T-cell (primary cell): Measurements from ENCODE around the gene FBXL5. TPM values are rescaled to one million over a fixed set of nuclear protein-coding genes. Genes with fewer than 3 reads are reported as not detected.

Experiments used
- ATAC-seq, 4 experiments: fragments of 200-7000 bp in 3 of 4; fragments of 150-1000 bp in 1 of 4; cut with Tn5 transposase; replicated peaks in 1 of 4; 1 replicate in 3 of 4; 2 replicates in 1 of 4; pipeline ENCODE4 v1.10.0; 2021; ENCODE audit warnings: moderate library complexity in 3 of 4, mild to moderate bottlenecking in 2 of 4, moderate number of reproducible peaks in 1 of 4
- CTCF ChIA-PET, 2 donors: fragments of 300-600 bp; sonication (Branson Sonifier 250); formaldehyde crosslinking; loops; one replicate each; lab custom pipeline; 2022; ENCODE audit warnings: antibody characterized with exemption in 2 of 2; lab: Charles Lee
- POLR2A ChIA-PET, 2 donors: fragments of 300-600 bp; sonication (Branson Sonifier 250); formaldehyde crosslinking; loops; one replicate each; lab custom pipeline; 2022; ENCODE audit warnings: antibody characterized with exemption in 2 of 2; lab: Charles Lee
- DNase-seq, 35 experiments: peaks; one replicate each; pipeline versions ENCODE4 v3.0.0 to v3.0.0-alpha.2; 2013 to 2023
- H3K27ac ChIP-seq: one replicate; pipeline ENCODE4 v1.5.1; 2013; ENCODE audit warnings: low read length
- H3K27me3 ChIP-seq, 2 experiments: replicated peaks in 1 of 2; 1 replicate in 1 of 2; 2 replicates in 1 of 2; pipeline versions ENCODE4 v1.6.1 to v1.7.0; 2013; ENCODE audit warnings: low read length in 1 of 2, mixed read lengths in 1 of 2; ENCODE audit not compliant: control insufficient read depth in 2 of 2, insufficient read depth in 2 of 2; ENCODE audit errors: extremely low read depth in 1 of 2
- H3K36me3 ChIP-seq, 2 donors: 1 replicate in 1 of 2; 2 replicates in 1 of 2; pipeline versions ENCODE4 v1.6.1 to v1.7.0; 2013; ENCODE audit warnings: low read length in 1 of 2; ENCODE audit not compliant: control insufficient read depth in 2 of 2, insufficient read depth in 1 of 2; ENCODE audit errors: extremely low read depth in 1 of 2
- H3K4me1 ChIP-seq, 2 experiments: 1 replicate in 1 of 2; 2 replicates in 1 of 2; pipeline versions ENCODE4 v1.6.1 to v1.7.0; 2013; ENCODE audit warnings: low read length in 2 of 2, mixed read lengths in 1 of 2; ENCODE audit not compliant: insufficient read depth in 2 of 2, control insufficient read depth in 1 of 2; ENCODE audit errors: extremely low read depth in 1 of 2
- H3K4me3 ChIP-seq, 2 donors: 1 replicate in 1 of 2; 2 replicates in 1 of 2; pipeline versions ENCODE4 v1.5.1 to v1.7.0; 2013; ENCODE audit warnings: mild to moderate bottlenecking in 2 of 2, low read length in 1 of 2, moderate library complexity in 1 of 2; ENCODE audit not compliant: control insufficient read depth in 1 of 2; ENCODE audit errors: extremely low read depth in 1 of 2
- H3K9me3 ChIP-seq: 2 replicates; pipeline ENCODE4 v1.7.0; 2013
- H3K27ac Mint-ChIP-seq, 2 donors: one replicate each; pipeline ENCODE4 v1.8.0; 2020 to 2021; ENCODE audit warnings: mild to moderate bottlenecking in 2 of 2, mixed read lengths in 2 of 2
- H3K27me3 Mint-ChIP-seq, 2 donors: one replicate each; pipeline ENCODE4 v1.8.0; 2021 to 2022; ENCODE audit warnings: mixed read lengths in 2 of 2
- H3K36me3 Mint-ChIP-seq: one replicate; pipeline ENCODE4 v1.8.0; 2021; ENCODE audit warnings: mixed read lengths
- H3K4me1 Mint-ChIP-seq, 3 donors: one replicate each; pipeline ENCODE4 v1.8.0; 2020 to 2022; ENCODE audit warnings: mixed read lengths in 3 of 3, mild to moderate bottlenecking in 1 of 3
- H3K4me3 Mint-ChIP-seq, 3 donors: one replicate each; pipeline ENCODE4 v1.8.0; 2020 to 2022; ENCODE audit warnings: mild to moderate bottlenecking in 3 of 3, mixed read lengths in 3 of 3, moderate library complexity in 3 of 3
- H3K9me3 Mint-ChIP-seq, 3 donors: one replicate each; pipeline ENCODE4 v1.8.0; 2020 to 2022; ENCODE audit warnings: mixed read lengths in 3 of 3
- WGBS: methylation state at CpG from one replicate; pipeline ENCODE4 v1.1.5; 2013; ENCODE audit warnings: missing lambda C conversion rate; ENCODE audit not compliant: insufficient coverage; 5-methylcytosine and 5-hydroxymethylcytosine counted together
- total RNA-seq, 35 experiments: library from RNA in 6 of 35; stranded (reverse) in 6 of 35; fragments of 120-200 nt in 1 of 35; gene quantifications; one replicate each; pipeline versions ENCODE4 v1.2.1 to v1.2.4 and lab custom pipeline; 2013 to 2026

The FBXL5 gene
- total RNA-seq, 5 donors from 2014 or later (not counting 1 experiment from before 2014, with no cell fraction given): 40.2 to 64.6 (median 45.0) TPM

DNA sequence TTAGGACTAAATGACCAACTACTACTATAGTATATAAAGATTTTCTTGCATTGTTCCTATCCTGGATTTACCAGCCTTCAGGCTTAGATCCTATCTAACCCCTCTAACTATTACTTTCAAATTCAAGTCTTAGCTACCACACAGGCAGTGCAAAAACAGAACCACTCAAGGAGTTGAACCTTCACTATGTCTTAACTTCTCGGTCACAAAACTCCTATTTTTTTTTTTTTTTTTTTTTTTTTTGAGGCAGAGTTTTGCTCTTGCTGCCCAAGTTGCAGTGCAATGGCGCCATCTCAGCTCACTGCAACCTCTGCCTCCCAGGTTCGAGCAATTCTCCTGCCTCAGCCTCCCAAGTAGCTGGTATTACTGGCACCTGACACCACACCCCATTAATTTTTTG, 20.2 kb upstream of the FBXL5 start:
- Histone ChIP-seq H3K4me1 (no peaks in the 10 kb centered on the region), H3K27ac (no peak overlapping the region), H3K36me3 (no peaks in the 10 kb centered on the region), H3K4me3 (no peak overlapping the region), H3K9me3 (no peaks in the 10 kb centered on the region), H3K27me3 (no peaks in the 10 kb centered on the region)
- H3K9me3 Mint-ChIP-seq: no peaks in the 10 kb centered on the region
- H3K27me3 Mint-ChIP-seq: no peaks in the 10 kb centered on the region
- no peak for ATAC-seq
- H3K27ac Mint-ChIP-seq: no peak overlapping the region
- WGBS: no CpG with 5 or more reads among the region's 3 CpGs
- POLR2A ChIA-PET: no interaction called here
- H3K4me1 Mint-ChIP-seq: peaks cover 0 to 3% (median 2%) of the 10 kb centered on the region in 3 donors
- no peaks in the 10 kb centered on the region for H3K36me3 Mint-ChIP-seq
- no peak overlapping the region for H3K4me3 Mint-ChIP-seq
- CTCF ChIA-PET: interaction anchor here in 1 of 2 donors (0.7 kb wide), 1 partner anchor 11 kb away, joined by 7 read pairs; no protein-coding TSS in a partner anchor
- no peak for DNase-seq

DNA sequence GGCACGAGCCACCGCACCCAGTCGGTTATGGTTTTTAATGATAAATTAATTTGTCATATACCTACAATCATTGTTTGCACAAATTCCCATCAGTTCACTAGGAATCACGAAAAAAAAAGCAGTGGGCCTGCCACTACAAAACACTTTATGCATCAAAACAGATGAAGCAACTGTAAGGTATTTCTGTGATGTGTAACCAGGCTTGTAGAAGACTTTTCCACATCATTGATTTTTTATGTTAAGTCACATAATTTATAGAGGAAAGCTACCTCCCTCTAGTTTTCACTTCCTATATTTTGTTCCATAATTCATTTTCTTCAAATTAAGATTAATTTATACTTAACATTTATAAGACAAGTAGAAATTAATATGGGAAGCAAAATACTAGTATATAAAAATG, 19.8 kb upstream of the FBXL5 start:
- Histone ChIP-seq H3K4me3 (no peak overlapping the region), H3K36me3 (no peaks in the 10 kb centered on the region), H3K4me1 (no peaks in the 10 kb centered on the region), H3K9me3 (no peaks in the 10 kb centered on the region), H3K27me3 (no peaks in the 10 kb centered on the region), H3K27ac (no peak overlapping the region)
- no peak overlapping the region for H3K4me3 Mint-ChIP-seq
- no peak overlapping the region for H3K27ac Mint-ChIP-seq
- H3K9me3 Mint-ChIP-seq: no peaks in the 10 kb centered on the region
- no peak for DNase-seq
- ChIA-PET POLR2A (no interaction called here), CTCF (no interaction called here)
- peaks cover 0 to 3% (median 0%) of the 10 kb centered on the region in 3 donors for H3K4me1 Mint-ChIP-seq
- no peak for ATAC-seq
- H3K36me3 Mint-ChIP-seq: no peaks in the 10 kb centered on the region
- no peaks in the 10 kb centered on the region for H3K27me3 Mint-ChIP-seq
- no CpG with 5 or more reads among the region's 4 CpGs for whole genome bisulfite sequencing

DNA sequence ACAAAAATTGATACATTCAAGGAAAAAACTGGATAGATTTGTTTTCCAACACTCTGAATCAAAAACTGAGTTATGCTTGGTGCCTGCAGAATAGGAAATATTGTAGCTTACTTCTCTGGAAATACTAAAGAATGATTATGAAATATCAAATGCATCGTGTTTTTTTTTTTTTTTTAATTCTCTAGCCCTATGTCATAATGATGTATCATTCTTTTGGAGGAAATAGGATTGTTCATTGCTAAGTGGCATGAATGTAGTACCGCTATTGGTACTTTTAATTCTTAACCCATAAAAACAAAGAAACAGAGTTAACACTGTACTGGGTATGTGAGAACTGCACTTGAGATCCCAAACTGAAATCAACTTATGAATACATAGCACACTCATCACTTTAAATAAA, 18.9 kb upstream of the FBXL5 start:
- H3K4me3 Mint-ChIP-seq: no peak overlapping the region
- peaks cover 0 to 1% (median 0%) of the 10 kb centered on the region in 3 donors for H3K4me1 Mint-ChIP-seq
- no peaks in the 10 kb centered on the region for H3K27me3 ChIP-seq
- no peak overlapping the region for H3K4me3 ChIP-seq
- WGBS: no CpG with 5 or more reads among the region's 2 CpGs
- H3K27ac ChIP-seq: no peak overlapping the region
- POLR2A ChIA-PET: interaction anchor here (0.5 to 0.6 kb wide), 3 partner anchors 18 to 1370 kb away, joined by 3 to 5 read pairs (median 3); no protein-coding TSS in a partner anchor
- no peaks in the 10 kb centered on the region for H3K9me3 Mint-ChIP-seq
- no peaks in the 10 kb centered on the region for H3K36me3 ChIP-seq
- DNase-seq (no peak), ATAC-seq (no peak)
- H3K27me3 Mint-ChIP-seq: no peaks in the 10 kb centered on the region
- H3K36me3 Mint-ChIP-seq: no peaks in the 10 kb centered on the region
- no peaks in the 10 kb centered on the region for H3K4me1 ChIP-seq
- CTCF ChIA-PET: interaction anchor here in 1 of 2 donors (1.0 kb wide), 1 partner anchor 19 kb away, joined by 3 read pairs; no protein-coding TSS in a partner anchor
- no peaks in the 10 kb centered on the region for H3K9me3 ChIP-seq
- no peak overlapping the region for H3K27ac Mint-ChIP-seq

GRCh38 chr4:15673337-15673736, 18.2 kb upstream of the FBXL5 start:
- ATAC-seq (no peak), DNase-seq (no peak)
- Histone ChIP-seq H3K27ac (no peak overlapping the region), H3K36me3 (no peaks in the 10 kb centered on the region), H3K4me3 (no peak overlapping the region), H3K27me3 (no peaks in the 10 kb centered on the region), H3K4me1 (no peaks in the 10 kb centered on the region), H3K9me3 (no peaks in the 10 kb centered on the region)
- Mint-ChIP-seq H3K27ac (no peak overlapping the region), H3K4me1 (peaks cover 0 to 1% (median 0%) of the 10 kb centered on the region in 3 donors), H3K9me3 (no peaks in the 10 kb centered on the region), H3K36me3 (no peaks in the 10 kb centered on the region), H3K27me3 (no peaks in the 10 kb centered on the region), H3K4me3 (no peak overlapping the region)
- ChIA-PET CTCF (interaction anchor here in 1 of 2 donors (1.0 kb wide), 1 partner anchor 19 kb away, joined by 3 read pairs; no protein-coding TSS in a partner anchor), POLR2A (interaction anchor here (0.5 to 0.6 kb wide), 3 partner anchors 17 to 1370 kb away, joined by 3 to 5 read pairs (median 3); no protein-coding TSS in a partner anchor)
- WGBS: no CpG with 5 or more reads among the region's 1 CpG

- no peak overlapping the region for H3K27ac Mint-ChIP-seq
- H3K27ac ChIP-seq: no peak overlapping the region
- H3K27me3 ChIP-seq: no peaks in the 10 kb centered on the region
- H3K9me3 ChIP-seq: no peaks in the 10 kb centered on the region
- ATAC-seq (no peak), DNase-seq (no peak)
- H3K36me3 ChIP-seq: no peaks in the 10 kb centered on the region
- no peaks in the 10 kb centered on the region for H3K9me3 Mint-ChIP-seq
- no peak overlapping the region for H3K4me3 Mint-ChIP-seq
- no peaks in the 10 kb centered on the region for H3K36me3 Mint-ChIP-seq
- no peaks in the 10 kb centered on the region for H3K27me3 Mint-ChIP-seq
- POLR2A ChIA-PET: interaction anchor here (0.6 kb wide), 2 partner anchors 15 to 97 kb away, joined by 4 read pairs; no protein-coding TSS in a partner anchor
- peaks cover 0 to 1% (median 0%) of the 10 kb centered on the region in 3 donors for H3K4me1 Mint-ChIP-seq
- no peaks in the 10 kb centered on the region for H3K4me1 ChIP-seq
- H3K4me3 ChIP-seq: no peak overlapping the region
- CTCF ChIA-PET: interaction anchor here in 1 of 2 donors (1.4 kb wide), 1 partner anchor 9 kb away, joined by 3 read pairs; no protein-coding TSS in a partner anchor
- WGBS: no CpG with 5 or more reads among the region's 3 CpGs
These were observed 16.9 kb upstream of the FBXL5 start for GRCh38 chr4:15672101-15672500.

- no peak overlapping the region for H3K4me3 Mint-ChIP-seq
- H3K27me3 Mint-ChIP-seq: no peaks in the 10 kb centered on the region
- H3K4me3 ChIP-seq: no peak overlapping the region
- no peaks in the 10 kb centered on the region for H3K4me1 ChIP-seq
- H3K36me3 ChIP-seq: no peaks in the 10 kb centered on the region
- no peaks in the 10 kb centered on the region for H3K9me3 Mint-ChIP-seq
- no peaks in the 10 kb centered on the region for H3K9me3 ChIP-seq
- WGBS: no CpG with 5 or more reads among the region's 3 CpGs
- H3K27me3 ChIP-seq: no peaks in the 10 kb centered on the region
- CTCF ChIA-PET: interaction anchor here in 1 of 2 donors (0.6 kb wide), 1 partner anchor 180 kb away, joined by 3 read pairs; no protein-coding TSS in a partner anchor
- no peak overlapping the region for H3K27ac ChIP-seq
- DNase-seq (no peak), ATAC-seq (no peak)
- POLR2A ChIA-PET: interaction anchor here in 1 of 2 donors (0.7 kb wide), 2 partner anchors 9 to 512 kb away, joined by 4 to 5 read pairs; no protein-coding TSS in a partner anchor
- H3K27ac Mint-ChIP-seq: no peak overlapping the region
- no peaks in the 10 kb centered on the region for H3K36me3 Mint-ChIP-seq
- peaks cover 0 to 6% (median 0%) of the 10 kb centered on the region in 3 donors for H3K4me1 Mint-ChIP-seq
These were observed 15.4 kb upstream of the FBXL5 start for GRCh38 chr4:15670576-15670975.
